OCI-LY1 (cell line): ENCODE measurements around the gene SHROOM3.

Source experiments
- H2AFZ ChIP-seq: fragments of 200-600 bp; sonication (generic), shearing (Covaris generic); 2 replicates; pipeline ENCODE4 v1.6.0; 2014; ENCODE audit warnings: antibody characterized with exemption, mild to moderate bottlenecking, low read length
- H3F3A ChIP-seq: fragments of 200-600 bp; sonication (generic), shearing (Covaris generic); 2 replicates; pipeline ENCODE4 v1.6.0; 2014; ENCODE audit warnings: mild to moderate bottlenecking, antibody characterized with exemption, low read length, moderate library complexity; ENCODE audit not compliant: insufficient read depth
- H3K27ac ChIP-seq: fragments of 200-600 bp; sonication (generic); 2 replicates; pipeline ENCODE4 v1.5.1; 2014; ENCODE audit warnings: low read length, mixed run types, mild to moderate bottlenecking, low read depth; ENCODE audit not compliant: poor library complexity, severe bottlenecking
- H3K27me3 ChIP-seq: fragments of 200-600 bp; sonication (generic); 2 replicates; pipeline ENCODE4 v1.6.0; 2014; ENCODE audit warnings: antibody characterized with exemption, mild to moderate bottlenecking, low read length, moderate library complexity; ENCODE audit not compliant: insufficient read depth
- H3K36me3 ChIP-seq: fragments of 200-600 bp; sonication (generic); 2 replicates; pipeline ENCODE4 v1.6.1; 2014; ENCODE audit warnings: mild to moderate bottlenecking, antibody characterized with exemption, low read length, moderate library complexity, mixed read lengths; ENCODE audit not compliant: insufficient read depth
- H3K4me1 ChIP-seq: fragments of 200-600 bp; sonication (generic); 2 replicates; pipeline ENCODE4 v1.5.1; 2014; ENCODE audit warnings: mild to moderate bottlenecking, low read length, moderate library complexity; ENCODE audit not compliant: insufficient read depth, severe bottlenecking
- H3K4me2 ChIP-seq: fragments of 200-600 bp; sonication (generic), shearing (Covaris generic); 2 replicates; pipeline ENCODE4 v1.6.1; 2014; ENCODE audit warnings: low read length
- H3K4me3 ChIP-seq: fragments of 200-600 bp; sonication (generic); 2 replicates; pipeline ENCODE4 v1.5.1; 2014; ENCODE audit warnings: low read length, low read depth, mild to moderate bottlenecking, mixed read lengths; ENCODE audit not compliant: poor library complexity, severe bottlenecking
- H3K79me2 ChIP-seq: fragments of 200-600 bp; shearing (Covaris generic); 2 replicates; pipeline ENCODE4 v1.6.1; 2016; ENCODE audit warnings: mixed run types, low read length, mixed read lengths; ENCODE audit not compliant: insufficient read depth
- H3K9ac ChIP-seq: fragments of 200-600 bp; sonication (generic), shearing (Covaris generic); 2 replicates; pipeline ENCODE4 v1.6.1; 2014; ENCODE audit warnings: mild to moderate bottlenecking, low read length, mixed read lengths
- H3K9me2 ChIP-seq: fragments of 200-600 bp; sonication (generic), shearing (Covaris generic); 2 replicates; pipeline ENCODE4 v1.6.1; 2014; ENCODE audit warnings: low read depth, mild to moderate bottlenecking, low read length, mixed read lengths
- H3K9me3 ChIP-seq: fragments of 200-600 bp; shearing (Covaris generic); 2 replicates; pipeline ENCODE4 v1.6.1; 2014; ENCODE audit warnings: low read length, mixed read lengths
- H4K20me1 ChIP-seq: fragments of 200-600 bp; sonication (generic), shearing (Covaris generic); 2 replicates; pipeline ENCODE4 v1.6.0; 2016; ENCODE audit warnings: mild to moderate bottlenecking, low read length; ENCODE audit not compliant: insufficient read depth
- CTCF ChIP-seq: fragments of 200-600 bp; sonication (generic), shearing (Covaris generic); IDR thresholded peaks from 2 replicates; pipeline ENCODE4 v1.5.1; 2017; ENCODE audit warnings: mild to moderate bottlenecking, antibody characterized with exemption, low read length, moderate library complexity, mixed read lengths
- EZH2 ChIP-seq: fragments of 200-600 bp; sonication (generic), shearing (Covaris generic); IDR thresholded peaks from 2 replicates; pipeline ENCODE4 v1.8.0; 2017; ENCODE audit warnings: borderline replicate concordance, mixed run types, mild to moderate bottlenecking, antibody characterized with exemption, low read length, moderate library complexity, mixed read lengths

Gene SHROOM3

GRCh38 chr4:76811604-76812412 is 376.8 kb downstream of the SHROOM3 start:
- Histone ChIP-seq H3K9me3 (peaks cover 3% of the 10 kb centered on the region; the same call in 1 of the 2 replicates), H3K9ac (no peak overlapping the region), H3K9me2 (no peaks in the 10 kb centered on the region), H2AFZ (no peak overlapping the region), H3K27me3 (no peaks in the 10 kb centered on the region), H3K36me3 (no peaks in the 10 kb centered on the region), H3K79me2 (no peaks in the 10 kb centered on the region), H3F3A (no peaks in the 10 kb centered on the region), H3K4me3 (no peak overlapping the region), H3K4me1 (no peaks in the 10 kb centered on the region), H3K4me2 (no peak overlapping the region), H4K20me1 (no peaks in the 10 kb centered on the region), H3K27ac (no peak overlapping the region)
- TF ChIP-seq EZH2 (no peak), CTCF (no peak)

GRCh38 chr4:76813070-76813469 is 378.0 kb downstream of the SHROOM3 start:
- Histone ChIP-seq H3K9me3 (peaks cover 3% of the 10 kb centered on the region; the same call in 1 of the 2 replicates), H3F3A (no peaks in the 10 kb centered on the region), H2AFZ (no peak overlapping the region), H3K4me1 (no peaks in the 10 kb centered on the region), H3K4me3 (no peak overlapping the region), H3K4me2 (no peak overlapping the region), H4K20me1 (no peaks in the 10 kb centered on the region), H3K9ac (no peak overlapping the region), H3K27me3 (no peaks in the 10 kb centered on the region), H3K79me2 (no peaks in the 10 kb centered on the region), H3K9me2 (no peaks in the 10 kb centered on the region), H3K27ac (no peak overlapping the region), H3K36me3 (no peaks in the 10 kb centered on the region)
- TF ChIP-seq EZH2 (no peak), CTCF (no peak)

DNA sequence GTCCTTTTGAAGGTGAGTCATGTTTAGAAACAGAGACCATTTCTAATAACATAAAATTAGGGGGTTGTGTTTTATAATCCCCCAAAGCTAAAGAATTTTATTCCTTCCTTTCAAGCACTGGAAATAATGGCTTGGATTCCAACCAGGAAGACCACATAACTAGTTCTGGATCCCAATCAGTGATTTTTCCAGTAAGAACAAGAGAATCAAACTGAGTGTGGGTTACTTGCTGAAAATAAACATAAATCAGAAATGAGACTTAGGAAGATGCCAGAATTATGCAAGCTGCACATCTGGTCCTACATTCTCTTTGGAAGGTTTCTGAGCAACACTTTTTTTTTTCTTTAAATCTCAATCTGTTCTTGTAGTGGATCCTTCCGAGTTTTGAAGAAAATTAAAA is 386.6 kb downstream of the SHROOM3 start:
- Histone ChIP-seq H3K79me2 (no peaks in the 10 kb centered on the region), H3K27me3 (no peaks in the 10 kb centered on the region), H3K27ac (no peak overlapping the region), H3K4me3 (no peak overlapping the region), H3K36me3 (no peaks in the 10 kb centered on the region), H3F3A (no peaks in the 10 kb centered on the region), H2AFZ (no peak overlapping the region), H3K4me2 (no peak overlapping the region), H3K4me1 (no peaks in the 10 kb centered on the region), H3K9me3 (no peaks in the 10 kb centered on the region), H3K9ac (no peak overlapping the region), H3K9me2 (no peaks in the 10 kb centered on the region), H4K20me1 (no peaks in the 10 kb centered on the region)
- no peak for TF ChIP-seq CTCF
- TF ChIP-seq EZH2, result no peak
